Thyroid gland (tissue), 4 donors: ENCODE measurements around the gene VKORC1L1. TPM values are rescaled to one million over a fixed set of nuclear protein-coding genes. Genes with fewer than 3 reads are reported as not detected.
"Not testable (repeated sequence)": the region's sequence is repeated elsewhere in the genome, so short reads cannot be mapped to it uniquely, and the experiment has no call there.

ENCODE experiments used
- DNase-seq, 2 donors: peaks; one replicate each; pipeline ENCODE4 v3.0.0-alpha.2; 2019
- H3K27ac ChIP-seq, 3 donors: fragments of 200-600 bp; sonication (generic); 1 replicate in 2 of 3; 2 replicates in 1 of 3; pipeline ENCODE4 v1.5.1; 2016 to 2019; ENCODE audit warnings: mild to moderate bottlenecking in 1 of 3, moderate library complexity in 1 of 3
- H3K27me3 ChIP-seq: fragments of 200-600 bp; sonication (generic); one replicate; pipeline ENCODE4 v1.5.1; 2019
- H3K36me3 ChIP-seq, 2 donors: fragments of 200-600 bp; sonication (generic); one replicate each; pipeline ENCODE4 v1.5.1; 2016 to 2019
- H3K4me1 ChIP-seq, 2 donors: fragments of 200-600 bp; sonication (generic); one replicate each; pipeline ENCODE4 v1.5.1; 2017 to 2019
- H3K4me3 ChIP-seq, 3 donors: fragments of 200-600 bp; sonication (generic); replicated peaks in 1 of 3; 1 replicate in 2 of 3; 2 replicates in 1 of 3; pipeline ENCODE4 v1.5.1; 2016; ENCODE audit warnings: mild to moderate bottlenecking in 1 of 3
- H3K9me3 ChIP-seq: fragments of 200-600 bp; sonication (generic); one replicate; pipeline ENCODE4 v1.5.1; 2017
- CTCF ChIP-seq, 6 experiments: fragments of 200-600 bp in 3 of 6; fragments of 450-650 bp in 3 of 6; sonication (generic) in 3 of 6; IDR thresholded peaks; one replicate each; pipeline ENCODE4 v1.5.1; 2016 to 2019; ENCODE audit warnings: antibody characterized with exemption in 6 of 6, mild to moderate bottlenecking in 2 of 6, inconsistent platforms in 1 of 6, moderate library complexity in 1 of 6
- POLR2A ChIP-seq, 2 donors: fragments of 450-650 bp; IDR thresholded peaks; one replicate each; pipeline ENCODE4 v1.6.1; 2017; ENCODE audit warnings: antibody characterized with exemption in 2 of 2, mild to moderate bottlenecking in 2 of 2, moderate library complexity in 1 of 2
- WGBS, 2 donors: methylation state at CpG; one replicate each; pipeline ENCODE4 v1.1.5; 2017; 5-methylcytosine and 5-hydroxymethylcytosine counted together
- intact Hi-C: fragments of 100-400 bp; cut with DNase I; formaldehyde crosslinking; loops from one replicate; pipeline ENCODE4 v1.15.1; 2023
- total RNA-seq, 4 donors: library from RNA; depleted of rRNA; stranded (reverse); fragments of >200 nt; gene quantifications; one replicate each; pipeline ENCODE4 v1.2.3, GENCODE V29; 2016

Gene VKORC1L1
- total RNA-seq, 4 donors from 2014 or later: 13.9 to 21.0 (median 18.2) TPM

GRCh38 chr7:65840446-65840845 lies 32.4 kb upstream of the VKORC1L1 start:
- Histone ChIP-seq H3K9me3 (no peaks in the 10 kb centered on the region), H3K27ac (no peak overlapping the region), H3K4me3 (no peak overlapping the region), H3K27me3 (no peaks in the 10 kb centered on the region), H3K4me1 (no peaks in the 10 kb centered on the region), H3K36me3 (no peaks in the 10 kb centered on the region)
- peak in 1 of 6 experiments; percentile 14 for TF ChIP-seq CTCF (IDR thresholded peaks at IDR 0.05)
- TF ChIP-seq POLR2A (IDR thresholded peaks at IDR 0.05): no peak
- WGBS, 2 donors: 89 to 96% methylated on average over 4 of the region's 4 CpGs
- no peak for DNase-seq
- intact Hi-C loops: no loop called here

- not testable (repeated sequence) for H3K4me1 ChIP-seq, H3K36me3 ChIP-seq
These were observed 29.3 kb upstream of the VKORC1L1 start for GRCh38 chr7:65843616-65844015.

GRCh38 chr7:65846008-65846570 lies 26.8 kb upstream of the VKORC1L1 start:
- no peaks in the 10 kb centered on the region for H3K4me1 ChIP-seq
- peak in 1 of 2 donors; percentile 15 for DNase-seq
- no peak for TF ChIP-seq POLR2A (IDR thresholded peaks at IDR 0.05)
- no peak for TF ChIP-seq CTCF (IDR thresholded peaks at IDR 0.05)
- no peaks in the 10 kb centered on the region for H3K9me3 ChIP-seq
- H3K36me3 ChIP-seq: no peaks in the 10 kb centered on the region
- H3K27ac ChIP-seq: no peak overlapping the region
- H3K4me3 ChIP-seq: no peak overlapping the region
- intact Hi-C loops: no loop called here
- 55 to 56% methylated on average over 4 of the region's 4 CpGs for WGBS, 2 donors
- no peaks in the 10 kb centered on the region for H3K27me3 ChIP-seq

More at GRCh38 chr7:65843616-65844015, 29.3 kb upstream of the VKORC1L1 start:
- H3K4me3 ChIP-seq, DNase-seq, H3K27ac ChIP-seq, H3K9me3 ChIP-seq, H3K27me3 ChIP-seq, intact Hi-C loops: not testable (repeated sequence)

GRCh38 chr7:65853426-65853825 lies 19.4 kb upstream of the VKORC1L1 start:
- H3K4me1 ChIP-seq, H3K4me3 ChIP-seq, DNase-seq, H3K27me3 ChIP-seq, H3K9me3 ChIP-seq, H3K27ac ChIP-seq, intact Hi-C loops, H3K36me3 ChIP-seq: not testable (repeated sequence)
- WGBS, 2 donors: 85 to 90% methylated on average over 3 of the region's 3 CpGs

GRCh38 chr7:65853892-65854291 lies 19.0 kb upstream of the VKORC1L1 start:
- 88 to 95% methylated on average over 7 of the region's 7 CpGs for WGBS, 2 donors
- H3K4me1 ChIP-seq, H3K9me3 ChIP-seq, DNase-seq, H3K27me3 ChIP-seq, H3K4me3 ChIP-seq, H3K36me3 ChIP-seq, intact Hi-C loops, H3K27ac ChIP-seq: not testable (repeated sequence)

GRCh38 chr7:65857321-65857894 lies 15.5 kb upstream of the VKORC1L1 start:
- intact Hi-C loops: not testable (repeated sequence)

GRCh38 chr7:65858660-65859059 lies 14.2 kb upstream of the VKORC1L1 start:
- WGBS, 2 donors: 96 to 97% methylated on average over 4 of the region's 4 CpGs
- H3K27ac ChIP-seq, intact Hi-C loops: not testable (repeated sequence)

More at GRCh38 chr7:65857321-65857894, 15.5 kb upstream of the VKORC1L1 start:
- WGBS, 2 donors: 16 to 26% methylated on average over 4 of the region's 5 CpGs
- H3K4me3 ChIP-seq, H3K4me1 ChIP-seq, H3K27me3 ChIP-seq, H3K36me3 ChIP-seq, H3K9me3 ChIP-seq: not testable (repeated sequence)
- DNase-seq: peak; percentile 92 to 93
- H3K27ac ChIP-seq: peak overlapping the region; percentile 3 to 67 (median 56)

GRCh38 chr7:65866244-65866643 lies 6.6 kb upstream of the VKORC1L1 start:
- DNase-seq, H3K4me1 ChIP-seq, H3K27ac ChIP-seq, H3K27me3 ChIP-seq, H3K9me3 ChIP-seq, intact Hi-C loops, H3K4me3 ChIP-seq, H3K36me3 ChIP-seq: not testable (repeated sequence)
- 64 to 75% methylated on average over 3 of the region's 3 CpGs for WGBS, 2 donors

More at GRCh38 chr7:65858660-65859059, 14.2 kb upstream of the VKORC1L1 start:
- H3K9me3 ChIP-seq, H3K36me3 ChIP-seq, H3K4me3 ChIP-seq, H3K4me1 ChIP-seq, DNase-seq, H3K27me3 ChIP-seq: not testable (repeated sequence)

- H3K27me3 ChIP-seq, H3K9me3 ChIP-seq, DNase-seq, intact Hi-C loops, H3K4me3 ChIP-seq, H3K36me3 ChIP-seq, H3K27ac ChIP-seq, H3K4me1 ChIP-seq: not testable (repeated sequence)
- 79 to 88% methylated on average over 2 of the region's 2 CpGs for WGBS, 2 donors
These were observed 5.2 kb upstream of the VKORC1L1 start for GRCh38 chr7:65867681-65868080.

GRCh38 chr7:65869312-65869711 lies 3.6 kb upstream of the VKORC1L1 start:
- H3K27me3 ChIP-seq, H3K4me1 ChIP-seq, intact Hi-C loops, H3K4me3 ChIP-seq, H3K27ac ChIP-seq, H3K36me3 ChIP-seq, H3K9me3 ChIP-seq, DNase-seq: not testable (repeated sequence)
- 72 to 84% methylated on average over 5 of the region's 5 CpGs for WGBS, 2 donors

- not testable (repeated sequence) for H3K27ac ChIP-seq, DNase-seq, H3K9me3 ChIP-seq, H3K27me3 ChIP-seq, H3K4me1 ChIP-seq, H3K36me3 ChIP-seq, H3K4me3 ChIP-seq
- intact Hi-C loops: loop anchor here (5.0 kb wide), 1 partner anchor 111 kb away; the partner anchor contains the start of gene GUSB
- 55 to 60% methylated on average over 2 of the region's 2 CpGs for WGBS, 2 donors
These were observed 1.4 kb upstream of the VKORC1L1 start for GRCh38 chr7:65871451-65871850.
